Subcutaneous preadipocyte (primary cell): ENCODE measurements around the gene VPS72. TPM values are rescaled to one million over a fixed set of nuclear protein-coding genes. Genes with fewer than 3 reads are reported as not detected.

Experiments used
- total RNA-seq: library from RNA; depleted of rRNA; stranded (reverse); fragments of >200 nt; gene quantifications from 2 replicates; pipeline ENCODE4 v1.2.3, GENCODE V29; 2012

VPS72 gene
- 25.7 and 37.9 TPM in 2 replicates for total RNA-seq

GRCh38 chr1:151189637-151190445 is at the start of gene VPS72:
VPS72 (minus strand) TSS chr1:151190197; CDS start chr1:151190121, 76 bp downstream.

GRCh38 chr1:151198254-151199127 is 8.5 kb upstream of the VPS72 start, which contains the start of gene PIP5K1A:
PIP5K1A (plus strand) TSS chr1:151198552; CDS start chr1:151198997, 445 bp downstream.

GRCh38 chr1:151175863-151176262 is 14.1 kb downstream of the VPS72 start, which contains the start of gene TMOD4:
TMOD4 (minus strand) TSS chr1:151175981; CDS start chr1:151174875, 1,106 bp downstream.

GRCh38 chr1:151165738-151166504 is 24.1 kb downstream of the VPS72 start, which contains the start of the genes LYSMD1 and SCNM1:
LYSMD1 (minus strand) TSS chr1:151165902; CDS start chr1:151165258, 644 bp downstream.
SCNM1 (plus strand) TSS chr1:151166144; CDS start chr1:151166153, 9 bp downstream.

GRCh38 chr1:151156515-151156819 is 33.5 kb downstream of the VPS72 start, which contains the start of gene TNFAIP8L2:
TNFAIP8L2 (plus strand) TSS chr1:151156649; CDS start chr1:151158698, 2,049 bp downstream.

GRCh38 chr1:151146412-151147131 is 43.4 kb downstream of the VPS72 start, which contains the start of gene SEMA6C:
SEMA6C (minus strand) TSS chr1:151146631; CDS start chr1:151142621, 4,010 bp downstream.

Other genes starting within 250 kb of the VPS72 start
- gene CERS2, start 215.4 kb downstream of the VPS72 start, total RNA-seq: 99.6 and 168 TPM in 2 replicates
- 0.20 and 0.37 TPM in 2 replicates for gene ANXA9, start 207.9 kb downstream of the VPS72 start, total RNA-seq
- 8.8 and 9.9 TPM in 2 replicates for gene MINDY1, start 183.3 kb downstream of the VPS72 start, total RNA-seq
- 5.1 and 5.7 TPM in 2 replicates for gene PRUNE1, start 181.7 kb downstream of the VPS72 start, total RNA-seq
- gene BNIPL, start 153.6 kb downstream of the VPS72 start, total RNA-seq: 0.37 and 0.39 TPM in 2 replicates
- 2.2 and 2.3 TPM in 2 replicates for gene C1orf56, start 142.4 kb downstream of the VPS72 start, total RNA-seq
- 29.8 and 38.5 TPM in 2 replicates for gene CDC42SE1, start 130.6 kb downstream of the VPS72 start, total RNA-seq
- 0.73 and 0.78 TPM in 2 replicates for gene MLLT11, start 129.8 kb downstream of the VPS72 start, total RNA-seq
- gene GABPB2, start 119.4 kb downstream of the VPS72 start, total RNA-seq: 12.1 and 17.0 TPM in 2 replicates
- gene SEMA6C, start 43.6 kb downstream of the VPS72 start, total RNA-seq: 0.73 and 0.98 TPM in 2 replicates
- not detected in 2 replicates for gene TNFAIP8L2, start 33.5 kb downstream of the VPS72 start, total RNA-seq
- gene LYSMD1, start 24.3 kb downstream of the VPS72 start, total RNA-seq: 7.8 and 8.5 TPM in 2 replicates
- 23.9 and 25.4 TPM in 2 replicates for gene SCNM1, start 24.1 kb downstream of the VPS72 start, total RNA-seq
- not detected in 2 replicates for gene TMOD4, start 14.2 kb downstream of the VPS72 start, total RNA-seq
- 37.8 and 64.1 TPM in 2 replicates for gene PIP5K1A, start 8.4 kb upstream of the VPS72 start, total RNA-seq
- gene PSMD4, start 64.5 kb upstream of the VPS72 start, total RNA-seq: 151 and 175 TPM in 2 replicates
- 11.8 and 17.2 TPM in 2 replicates for gene ZNF687, start 92.1 kb upstream of the VPS72 start, total RNA-seq
- 40.4 and 50.8 TPM in 2 replicates for gene PI4KB, start 137.2 kb upstream of the VPS72 start, total RNA-seq
- gene RFX5, start 157.1 kb upstream of the VPS72 start, total RNA-seq: 30.1 and 32.5 TPM in 2 replicates
- 25.0 and 31.6 TPM in 2 replicates for gene SELENBP1, start 182.5 kb upstream of the VPS72 start, total RNA-seq
- gene PSMB4, start 209.4 kb upstream of the VPS72 start, total RNA-seq: 359 and 406 TPM in 2 replicates